Right renal pelvis (tissue), 4 donors: ENCODE data around the gene VCAN. TPM values are rescaled to one million over a fixed set of nuclear protein-coding genes. Genes with fewer than 3 reads are reported as not detected.

Experiments
- polyA plus RNA-seq, 4 donors: library from polyadenylated mRNA; unstranded; fragments of 120-200 nt; gene quantifications; one replicate each; pipeline ENCODE4 v1.2.1, GENCODE V29; 2013; ENCODE audit not compliant: insufficient read length in 4 of 4

Gene VCAN
- polyA plus RNA-seq, 4 donors, result 295 to 336 (median 315) TPM

Other genes starting within 250 kb of the VCAN start
- gene HAPLN1, start 249.1 kb downstream of the VCAN start, polyA plus RNA-seq, result 1 to 10 TPM; 4.2 to 9.5 (median 7.7) TPM